Gastroesophageal sphincter (tissue), 3 donors: ENCODE measurements around the gene LSM11.

Source experiments
- CTCF ChIP-seq, 4 experiments: fragments of 200-600 bp in 2 of 4; fragments of 450-650 bp in 2 of 4; sonication (generic) in 1 of 4; IDR thresholded peaks; one replicate each; pipeline ENCODE4 v1.5.1; 2017 to 2019; ENCODE audit warnings: antibody characterized with exemption in 4 of 4, mild to moderate bottlenecking in 2 of 4, moderate library complexity in 2 of 4
- EP300 ChIP-seq: sonication (generic); formaldehyde crosslinking; IDR thresholded peaks from one replicate; pipeline ENCODE4 v1.6.1; 2017; ENCODE audit warnings: antibody characterized with exemption, mild to moderate bottlenecking
- POLR2A ChIP-seq, 2 donors: fragments of 450-650 bp; IDR thresholded peaks; one replicate each; pipeline ENCODE4 v1.6.1; 2017; ENCODE audit warnings: antibody characterized with exemption in 2 of 2, mild to moderate bottlenecking in 2 of 2, moderate library complexity in 1 of 2
- POLR2AphosphoS5 ChIP-seq: sonication (generic); formaldehyde crosslinking; IDR thresholded peaks from one replicate; pipeline ENCODE4 v1.6.1; 2017; ENCODE audit warnings: antibody characterized with exemption

GRCh38 chr5:157739388-157740228 lies 3.9 kb upstream of the LSM11 start:
- TF ChIP-seq CTCF (IDR thresholded peaks at IDR 0.05), result no peak
- no peak for TF ChIP-seq EP300
- no peak for TF ChIP-seq POLR2AphosphoS5
- no peak for TF ChIP-seq POLR2A (IDR thresholded peaks at IDR 0.05)
